Neural cell (in vitro differentiated cells): ENCODE measurements around the gene SDF2.

Experiments
- EP300 ChIP-seq: fragments of 450-650 bp; conservative IDR thresholded peaks from 2 replicates; pipeline ENCODE4 v1.6.1; 2014; ENCODE audit warnings: antibody characterized with exemption, mild to moderate bottlenecking, moderate library complexity; ENCODE audit not compliant: poor library complexity, severe bottlenecking
- EZH2 ChIP-seq: fragments of 200-600, 300-800 bp; shearing (Covaris generic), sonication (generic); IDR thresholded peaks from 2 replicates; pipeline ENCODE4 v1.6.1; 2014; ENCODE audit warnings: antibody characterized with exemption, low read length, borderline replicate concordance, mild to moderate bottlenecking; ENCODE audit not compliant: insufficient read depth, poor library complexity, severe bottlenecking
- POLR2AphosphoS5 ChIP-seq: IDR thresholded peaks from 2 replicates; pipeline ENCODE4 v1.6.1; 2012
- REST ChIP-seq: IDR thresholded peaks from 2 replicates; pipeline ENCODE4 v1.6.1; 2012; ENCODE audit warnings: borderline replicate concordance
- SMC3 ChIP-seq: fragments of 450-650 bp; conservative IDR thresholded peaks from 2 replicates; pipeline ENCODE4 v1.6.1; 2014; ENCODE audit warnings: antibody characterized with exemption, mild to moderate bottlenecking, moderate library complexity; ENCODE audit not compliant: poor library complexity
- TAF1 ChIP-seq: IDR thresholded peaks from 2 replicates; pipeline ENCODE4 v1.6.1; 2012; ENCODE audit warnings: low read depth
- TF ChIP-seq, protein P1 (sequence below): fragments of 450-650 bp; IDR thresholded peaks from 2 replicates; pipeline ENCODE4 v1.5.1; 2014; ENCODE audit warnings: antibody characterized with exemption, mild to moderate bottlenecking, moderate library complexity; ENCODE audit not compliant: poor library complexity, severe bottlenecking

GRCh38 chr17:28610376-28610775 lies 51.3 kb downstream of the SDF2 start:
- TF ChIP-seq, protein P1, sequence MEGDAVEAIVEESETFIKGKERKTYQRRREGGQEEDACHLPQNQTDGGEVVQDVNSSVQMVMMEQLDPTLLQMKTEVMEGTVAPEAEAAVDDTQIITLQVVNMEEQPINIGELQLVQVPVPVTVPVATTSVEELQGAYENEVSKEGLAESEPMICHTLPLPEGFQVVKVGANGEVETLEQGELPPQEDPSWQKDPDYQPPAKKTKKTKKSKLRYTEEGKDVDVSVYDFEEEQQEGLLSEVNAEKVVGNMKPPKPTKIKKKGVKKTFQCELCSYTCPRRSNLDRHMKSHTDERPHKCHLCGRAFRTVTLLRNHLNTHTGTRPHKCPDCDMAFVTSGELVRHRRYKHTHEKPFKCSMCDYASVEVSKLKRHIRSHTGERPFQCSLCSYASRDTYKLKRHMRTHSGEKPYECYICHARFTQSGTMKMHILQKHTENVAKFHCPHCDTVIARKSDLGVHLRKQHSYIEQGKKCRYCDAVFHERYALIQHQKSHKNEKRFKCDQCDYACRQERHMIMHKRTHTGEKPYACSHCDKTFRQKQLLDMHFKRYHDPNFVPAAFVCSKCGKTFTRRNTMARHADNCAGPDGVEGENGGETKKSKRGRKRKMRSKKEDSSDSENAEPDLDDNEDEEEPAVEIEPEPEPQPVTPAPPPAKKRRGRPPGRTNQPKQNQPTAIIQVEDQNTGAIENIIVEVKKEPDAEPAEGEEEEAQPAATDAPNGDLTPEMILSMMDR: no peak
- no peak for TF ChIP-seq TAF1
- TF ChIP-seq REST: no peak
- no peak for TF ChIP-seq EZH2
- TF ChIP-seq EP300: no peak
- no peak for TF ChIP-seq POLR2AphosphoS5
- TF ChIP-seq SMC3: no peak
